ENCODE measurements around the gene DTHD1. TPM values are rescaled to one million over a fixed set of nuclear protein-coding genes. Genes with fewer than 3 reads are reported as not detected.
A peak's percentile ranks its signal among the peaks of the same experiment; 100 is the strongest.

The DTHD1 gene
- total RNA-seq, 2 donors from 2014 or later = not detected

DNA sequence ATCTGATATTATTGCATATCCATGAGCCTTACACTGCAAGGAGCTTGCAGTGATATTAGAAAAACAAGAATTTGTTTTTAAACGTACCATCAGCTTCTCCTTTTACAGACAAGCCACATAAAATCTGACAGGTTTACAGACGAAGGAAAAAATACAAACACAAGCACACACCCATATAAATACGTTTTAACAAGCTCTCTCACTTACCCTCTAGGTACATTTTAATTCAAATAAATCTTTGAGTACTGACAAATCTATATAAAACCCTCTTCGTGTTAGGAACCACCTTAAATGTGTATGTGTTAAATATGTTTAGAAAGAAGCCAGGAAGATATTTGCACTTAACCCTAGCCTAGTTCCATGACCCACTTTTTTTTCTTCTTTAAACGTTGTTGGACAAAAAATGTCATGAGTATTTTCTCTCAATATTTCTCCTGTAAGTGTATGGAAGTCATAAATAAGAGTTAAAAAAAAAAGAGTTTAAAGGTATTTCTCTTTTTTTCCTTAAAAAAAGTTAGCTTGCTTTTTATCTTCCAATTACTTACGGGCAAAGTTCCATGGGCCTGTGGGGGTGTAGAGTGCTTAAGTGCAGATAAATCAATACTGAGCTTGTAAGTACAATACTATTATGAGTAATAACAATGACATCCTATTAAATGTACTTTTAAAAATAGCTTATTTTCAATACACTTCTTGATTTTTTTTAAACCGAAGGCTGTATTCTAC lies 38.6 kb upstream of the DTHD1 start:
- peak overlapping the region; percentile 70 for H3K4me3 Mint-ChIP-seq
- Histone ChIP-seq H3K4me3 (ENCODE audit: low read length) (peak overlapping the region; percentile 83), H3K36me3 (ENCODE audit: control insufficient read depth, insufficient read depth, low read length) (no peaks in the 10 kb centered on the region), H3K4me1 (ENCODE audit: control insufficient read depth, insufficient read depth, low read length) (no peaks in the 10 kb centered on the region), H3K9ac (ENCODE audit: extremely low read depth, low read length, poor library complexity, severe bottlenecking) (no peak overlapping the region), H3K27me3 (ENCODE audit: control insufficient read depth, insufficient read depth, low read length, poor library complexity, severe bottlenecking) (peaks cover 15% of the 10 kb centered on the region), H3K27ac (ENCODE audit: low read depth, low read length) (no peak overlapping the region), H3K9me3 (ENCODE audit: control insufficient read depth, low read length) (no peaks in the 10 kb centered on the region)
- H3K4me1 Mint-ChIP-seq = peaks cover 6% of the 10 kb centered on the region
- H3K9me3 Mint-ChIP-seq = no peaks in the 10 kb centered on the region
- H3K27ac Mint-ChIP-seq = no peak overlapping the region
- no peak for DNase-seq
- H3K27me3 Mint-ChIP-seq (ENCODE audit: insufficient read depth) = peaks cover 49% of the 10 kb centered on the region
- no peaks in the 10 kb centered on the region for H3K36me3 Mint-ChIP-seq (ENCODE audit: low read depth)
- TF ChIP-seq, protein P1, sequence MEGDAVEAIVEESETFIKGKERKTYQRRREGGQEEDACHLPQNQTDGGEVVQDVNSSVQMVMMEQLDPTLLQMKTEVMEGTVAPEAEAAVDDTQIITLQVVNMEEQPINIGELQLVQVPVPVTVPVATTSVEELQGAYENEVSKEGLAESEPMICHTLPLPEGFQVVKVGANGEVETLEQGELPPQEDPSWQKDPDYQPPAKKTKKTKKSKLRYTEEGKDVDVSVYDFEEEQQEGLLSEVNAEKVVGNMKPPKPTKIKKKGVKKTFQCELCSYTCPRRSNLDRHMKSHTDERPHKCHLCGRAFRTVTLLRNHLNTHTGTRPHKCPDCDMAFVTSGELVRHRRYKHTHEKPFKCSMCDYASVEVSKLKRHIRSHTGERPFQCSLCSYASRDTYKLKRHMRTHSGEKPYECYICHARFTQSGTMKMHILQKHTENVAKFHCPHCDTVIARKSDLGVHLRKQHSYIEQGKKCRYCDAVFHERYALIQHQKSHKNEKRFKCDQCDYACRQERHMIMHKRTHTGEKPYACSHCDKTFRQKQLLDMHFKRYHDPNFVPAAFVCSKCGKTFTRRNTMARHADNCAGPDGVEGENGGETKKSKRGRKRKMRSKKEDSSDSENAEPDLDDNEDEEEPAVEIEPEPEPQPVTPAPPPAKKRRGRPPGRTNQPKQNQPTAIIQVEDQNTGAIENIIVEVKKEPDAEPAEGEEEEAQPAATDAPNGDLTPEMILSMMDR (conservative IDR thresholded peaks at IDR 0.05) = no peak
- 80 to 100% methylated on average over 3 to 4 of the region's 7 CpGs for WGBS, 2 experiments (ENCODE audit: insufficient coverage in 1 of 2, insufficient read length in 1 of 2)

DNA sequence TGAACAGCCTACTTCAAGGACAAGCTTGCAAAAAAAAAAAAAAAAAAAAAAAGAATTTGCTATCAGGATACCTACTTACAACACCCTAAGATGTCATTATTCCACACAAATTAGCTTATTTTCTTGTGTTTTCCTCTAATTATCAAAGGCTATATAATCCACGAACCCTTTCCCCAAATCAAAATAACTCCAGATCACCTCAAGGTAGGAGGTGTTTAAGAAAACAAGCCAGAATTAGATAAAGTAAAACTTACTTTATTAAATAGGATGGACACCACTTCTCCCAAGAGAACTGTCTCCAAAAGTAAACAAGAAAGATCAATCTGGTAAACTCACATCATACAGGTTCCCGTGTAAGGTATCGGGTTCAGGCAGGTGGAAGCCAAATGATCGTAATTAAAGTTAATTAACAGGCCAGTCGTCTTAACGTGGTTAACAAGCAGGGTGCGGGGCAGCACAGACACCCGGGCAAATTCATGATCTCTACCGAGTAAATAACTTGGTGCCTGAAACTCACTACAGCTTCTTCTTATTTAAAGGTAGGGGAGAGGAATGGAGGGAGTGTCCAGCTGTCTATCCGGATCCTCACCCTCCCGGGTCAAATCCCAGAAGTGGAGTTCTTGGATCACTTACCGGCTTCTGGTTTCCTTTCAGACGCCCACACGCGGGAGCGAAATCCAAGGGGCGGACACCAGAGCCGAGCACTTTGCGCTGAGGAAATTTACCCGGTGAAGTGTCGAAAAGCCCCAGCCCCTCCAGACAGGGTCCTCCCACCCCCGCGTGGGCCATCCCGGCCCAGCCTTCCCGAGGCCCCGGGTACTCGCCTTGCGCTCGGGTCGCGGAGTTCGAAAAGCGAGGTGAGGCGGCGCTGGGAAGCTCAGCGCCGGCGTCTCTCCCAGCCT lies 37.8 kb upstream of the DTHD1 start:
- no peak for DNase-seq
- Mint-ChIP-seq H3K9me3 (no peaks in the 10 kb centered on the region), H3K27ac (no peak overlapping the region), H3K27me3 (ENCODE audit: insufficient read depth) (peaks cover 53% of the 10 kb centered on the region), H3K36me3 (ENCODE audit: low read depth) (no peaks in the 10 kb centered on the region), H3K4me3 (peak overlapping the region; percentile 70), H3K4me1 (peaks cover 6% of the 10 kb centered on the region)
- H3K27me3 ChIP-seq (ENCODE audit: control insufficient read depth, insufficient read depth, low read length, poor library complexity, severe bottlenecking) = peaks cover 15% of the 10 kb centered on the region
- TF ChIP-seq, protein P1 (conservative IDR thresholded peaks at IDR 0.05) = no peak
- H3K9ac ChIP-seq (ENCODE audit: extremely low read depth, low read length, poor library complexity, severe bottlenecking) = peak overlapping the region; percentile 70
- WGBS, 2 experiments (ENCODE audit: insufficient coverage in 1 of 2, insufficient read length in 1 of 2) = 3 to 5% methylated on average over 13 to 38 of the region's 38 CpGs
- no peak overlapping the region for H3K27ac ChIP-seq (ENCODE audit: low read depth, low read length)
- H3K36me3 ChIP-seq (ENCODE audit: control insufficient read depth, insufficient read depth, low read length) = no peaks in the 10 kb centered on the region
- H3K9me3 ChIP-seq (ENCODE audit: control insufficient read depth, low read length) = no peaks in the 10 kb centered on the region
- H3K4me3 ChIP-seq (ENCODE audit: low read length) = peak overlapping the region; percentile 83
- no peaks in the 10 kb centered on the region for H3K4me1 ChIP-seq (ENCODE audit: control insufficient read depth, insufficient read depth, low read length)

DNA sequence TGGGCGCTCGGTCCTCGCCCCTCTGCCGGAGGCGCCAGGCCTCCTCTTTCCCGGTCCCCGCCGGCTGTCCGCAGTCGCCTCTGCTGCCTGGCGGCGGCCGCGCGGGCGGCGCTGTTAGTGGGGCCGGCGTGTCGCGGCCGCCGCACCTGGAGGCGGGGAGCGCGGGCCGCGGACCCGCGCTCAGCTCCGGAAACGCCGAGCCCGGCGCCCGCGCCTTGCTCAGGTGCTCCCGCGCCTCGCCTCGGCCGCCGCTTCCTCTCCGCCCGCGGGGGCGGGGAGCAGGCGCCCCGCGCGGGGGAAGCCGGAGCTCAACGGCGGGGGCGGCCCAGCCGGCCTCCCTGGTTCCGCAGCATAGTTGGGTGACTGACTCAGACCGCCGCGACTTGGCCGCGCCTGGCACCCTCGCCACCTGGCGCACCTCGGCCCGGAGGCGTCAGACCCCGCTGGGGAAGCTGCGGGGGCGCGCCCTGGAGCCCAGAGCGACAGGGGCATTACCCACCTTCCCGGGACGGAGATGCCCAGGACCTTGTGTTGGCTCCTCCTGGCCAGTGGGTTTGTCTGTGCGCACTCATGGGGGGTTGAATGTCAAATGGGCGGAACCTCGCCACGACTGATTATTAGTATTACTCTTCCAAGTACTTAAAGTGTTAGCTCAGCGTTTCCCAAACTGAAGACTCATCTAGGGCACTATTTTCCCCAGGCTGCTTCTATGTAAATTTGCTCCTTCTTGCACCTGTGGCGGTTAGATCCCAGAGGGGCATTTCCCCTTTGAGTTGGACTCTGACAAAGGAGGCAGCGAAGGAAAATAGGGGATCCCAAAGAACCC lies 36.9 kb upstream of the DTHD1 start, which contains the start of gene ARAP2:
Gene ARAP2, minus strand, starts transcription at position 258 of the 826 bp plus-strand sequence. CDS start 15,028 bp downstream, outside the sequence.
- H3K4me3 Mint-ChIP-seq = peak within 1 kb of the TSS; percentile 70
- Histone ChIP-seq H3K4me1 (ENCODE audit: control insufficient read depth, insufficient read depth, low read length) (no peaks in the 10 kb centered on the region), H3K27me3 (ENCODE audit: control insufficient read depth, insufficient read depth, low read length, poor library complexity, severe bottlenecking) (peaks cover 15% of the 10 kb centered on the region), H3K4me3 (ENCODE audit: low read length) (peak within 1 kb of the TSS; percentile 83), H3K9me3 (ENCODE audit: control insufficient read depth, low read length) (no peaks in the 10 kb centered on the region), H3K27ac (ENCODE audit: low read depth, low read length) (no peak within 1 kb of the TSS), H3K9ac (ENCODE audit: extremely low read depth, low read length, poor library complexity, severe bottlenecking) (peak within 1 kb of the TSS; percentile 70), H3K36me3 (ENCODE audit: control insufficient read depth, insufficient read depth, low read length) (no peaks in the 10 kb centered on the region)
- H3K4me1 Mint-ChIP-seq = peaks cover 6% of the 10 kb centered on the region
- no peak within 1 kb of the TSS for H3K27ac Mint-ChIP-seq
- H3K27me3 Mint-ChIP-seq (ENCODE audit: insufficient read depth) = peaks cover 53% of the 10 kb centered on the region
- peak; percentile 84 for DNase-seq
- WGBS, 2 experiments (ENCODE audit: insufficient coverage in 1 of 2, insufficient read length in 1 of 2) = 4 to 19% methylated on average over 11 to 81 of the region's 81 CpGs
- H3K9me3 Mint-ChIP-seq = no peaks in the 10 kb centered on the region
- TF ChIP-seq, protein P1 (conservative IDR thresholded peaks at IDR 0.05) = peak; percentile 41
- no peaks in the 10 kb centered on the region for H3K36me3 Mint-ChIP-seq (ENCODE audit: low read depth)
